ENCODE data around the gene CHD1L. TPM values are rescaled to one million over a fixed set of nuclear protein-coding genes. Genes with fewer than 3 reads are reported as not detected.

The CHD1L gene
- total and polyA plus RNA-seq, 7 experiments from 2014 or later, result 19.3 to 53.9 (median 30.4) TPM

DNA sequence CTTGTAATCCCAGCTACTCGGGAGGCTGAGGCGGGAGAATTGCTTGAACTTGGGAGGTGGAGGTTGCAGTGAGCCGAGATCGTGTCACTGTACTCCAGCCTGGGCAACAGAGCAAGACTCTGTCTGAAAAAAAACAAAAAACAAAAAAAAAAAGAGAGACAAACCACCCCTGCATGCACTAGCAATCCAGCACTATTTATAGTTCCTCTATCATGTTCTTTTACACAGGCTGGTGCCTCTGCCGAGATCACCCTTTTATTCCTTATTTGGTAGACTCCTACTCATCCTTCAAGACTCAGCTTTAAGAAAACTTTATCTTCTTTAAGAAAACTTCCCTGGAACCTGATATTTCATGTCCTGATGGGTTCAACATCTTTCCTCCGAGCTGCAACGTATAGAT, 28.2 kb upstream of the CHD1L start:
- peaks cover 0 to 11% (median 5%) of the 10 kb centered on the region in 5 donors for H3K36me3 Mint-ChIP-seq
- no peaks in the 10 kb centered on the region for H3K36me3 ChIP-seq (ENCODE audit: control insufficient read depth in 2 of 3, insufficient read depth in 3 of 3, low read length in 3 of 3)
- DNase-seq (no peak), ATAC-seq (no peak)
- no peaks in the 10 kb centered on the region for H3K9me3 Mint-ChIP-seq
- ChIA-PET CTCF (no interaction called here), POLR2A (no interaction called here)
- intact Hi-C loops (cut with micrococcal nuclease), result no loop called here
- no peak overlapping the region for H3K27ac Mint-ChIP-seq
- no peaks in the 10 kb centered on the region for H3K4me1 ChIP-seq (ENCODE audit: control insufficient read depth in 2 of 2, insufficient read depth in 2 of 2, low read length in 2 of 2)
- H3K4me3 Mint-ChIP-seq, result no peak overlapping the region
- H3K27me3 ChIP-seq (ENCODE audit: control insufficient read depth in 2 of 2, insufficient read depth in 2 of 2, low read length in 2 of 2), result no peaks in the 10 kb centered on the region
- no peak overlapping the region for H3K4me3 ChIP-seq (ENCODE audit: low read length)
- H3K27ac ChIP-seq (ENCODE audit: low read depth, low read length), result no peak overlapping the region
- H3K9me3 ChIP-seq (ENCODE audit: control insufficient read depth in 2 of 3, low read length in 3 of 3), result no peaks in the 10 kb centered on the region
- peaks cover 0 to 24% (median 0%) of the 10 kb centered on the region in 5 donors for H3K27me3 Mint-ChIP-seq
- peaks cover 0 to 4% (median 0%) of the 10 kb centered on the region in 7 donors for H3K4me1 Mint-ChIP-seq

DNA sequence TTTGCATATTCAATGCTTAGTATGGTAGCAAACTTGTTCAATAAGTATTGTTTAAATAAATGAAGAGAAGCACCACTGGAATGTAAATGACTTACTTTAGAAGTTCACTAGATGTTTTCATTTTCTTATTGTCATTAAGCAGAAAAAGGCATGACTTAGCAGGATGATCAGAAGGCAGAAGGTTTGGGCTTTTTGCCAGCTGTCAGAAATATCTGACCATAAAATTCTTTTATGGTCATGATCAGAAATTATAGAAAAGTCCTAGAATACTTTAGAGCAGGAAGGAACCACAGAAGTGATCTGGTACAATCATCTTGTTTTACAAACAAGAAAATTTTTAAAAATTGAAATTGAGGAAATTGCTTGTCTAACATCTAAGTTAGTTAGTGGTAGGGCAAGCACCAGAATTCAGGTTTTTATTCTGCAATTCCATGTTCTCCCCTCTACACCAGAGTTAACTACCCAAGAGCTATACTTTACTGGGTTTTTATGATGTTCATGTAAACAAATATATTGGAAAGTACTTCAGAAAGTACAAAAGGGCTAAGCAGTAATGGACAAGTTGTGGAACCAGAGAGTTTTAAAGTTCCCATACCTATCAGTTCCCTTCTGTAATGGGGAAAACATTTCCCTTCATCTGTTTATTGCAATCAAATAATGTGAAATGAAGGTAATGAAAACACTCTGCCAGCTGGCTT, 27.5 kb upstream of the CHD1L start:
- H3K27ac Mint-ChIP-seq, result no peak overlapping the region
- Histone ChIP-seq H3K9me3 (ENCODE audit: control insufficient read depth in 2 of 3, low read length in 3 of 3) (no peaks in the 10 kb centered on the region), H3K27ac (ENCODE audit: low read depth, low read length) (no peak overlapping the region), H3K4me1 (ENCODE audit: control insufficient read depth in 2 of 2, insufficient read depth in 2 of 2, low read length in 2 of 2) (no peaks in the 10 kb centered on the region), H3K27me3 (ENCODE audit: control insufficient read depth in 2 of 2, insufficient read depth in 2 of 2, low read length in 2 of 2) (no peaks in the 10 kb centered on the region), H3K36me3 (ENCODE audit: control insufficient read depth in 2 of 3, insufficient read depth in 3 of 3, low read length in 3 of 3) (no peaks in the 10 kb centered on the region), H3K4me3 (ENCODE audit: low read length) (no peak overlapping the region)
- no peak for DNase-seq
- POLR2A ChIA-PET, result no interaction called here
- intact Hi-C loops (cut with micrococcal nuclease), result no loop called here
- no peak overlapping the region for H3K4me3 Mint-ChIP-seq
- ATAC-seq, result no peak
- CTCF ChIA-PET, result no interaction called here
- H3K36me3 Mint-ChIP-seq, result peaks cover 0 to 5% (median 0%) of the 10 kb centered on the region in 5 donors
- H3K27me3 Mint-ChIP-seq, result peaks cover 0 to 24% (median 0%) of the 10 kb centered on the region in 5 donors
- H3K4me1 Mint-ChIP-seq, result peaks cover 0 to 4% (median 0%) of the 10 kb centered on the region in 7 donors
- H3K9me3 Mint-ChIP-seq, result no peaks in the 10 kb centered on the region

GRCh38 chr1:147215540-147215916, 27.0 kb upstream of the CHD1L start:
- Mint-ChIP-seq H3K4me3 (no peak overlapping the region), H3K27ac (no peak overlapping the region), H3K4me1 (peaks cover 0 to 4% (median 0%) of the 10 kb centered on the region in 7 donors), H3K9me3 (no peaks in the 10 kb centered on the region), H3K36me3 (peaks cover 0 to 5% (median 0%) of the 10 kb centered on the region in 5 donors), H3K27me3 (peaks cover 0 to 24% (median 0%) of the 10 kb centered on the region in 5 donors)
- POLR2A ChIA-PET, result no interaction called here
- Histone ChIP-seq H3K4me3 (ENCODE audit: low read length) (no peak overlapping the region), H3K36me3 (ENCODE audit: control insufficient read depth in 2 of 3, insufficient read depth in 3 of 3, low read length in 3 of 3) (no peaks in the 10 kb centered on the region), H3K27me3 (ENCODE audit: control insufficient read depth in 2 of 2, insufficient read depth in 2 of 2, low read length in 2 of 2) (no peaks in the 10 kb centered on the region), H3K27ac (ENCODE audit: low read depth, low read length) (no peak overlapping the region), H3K4me1 (ENCODE audit: control insufficient read depth in 2 of 2, insufficient read depth in 2 of 2, low read length in 2 of 2) (no peaks in the 10 kb centered on the region), H3K9me3 (ENCODE audit: control insufficient read depth in 2 of 3, low read length in 3 of 3) (no peaks in the 10 kb centered on the region)
- intact Hi-C loops (cut with micrococcal nuclease), result no loop called here
- DNase-seq, result no peak
- ATAC-seq, result no peak
- CTCF ChIA-PET, result no interaction called here

DNA sequence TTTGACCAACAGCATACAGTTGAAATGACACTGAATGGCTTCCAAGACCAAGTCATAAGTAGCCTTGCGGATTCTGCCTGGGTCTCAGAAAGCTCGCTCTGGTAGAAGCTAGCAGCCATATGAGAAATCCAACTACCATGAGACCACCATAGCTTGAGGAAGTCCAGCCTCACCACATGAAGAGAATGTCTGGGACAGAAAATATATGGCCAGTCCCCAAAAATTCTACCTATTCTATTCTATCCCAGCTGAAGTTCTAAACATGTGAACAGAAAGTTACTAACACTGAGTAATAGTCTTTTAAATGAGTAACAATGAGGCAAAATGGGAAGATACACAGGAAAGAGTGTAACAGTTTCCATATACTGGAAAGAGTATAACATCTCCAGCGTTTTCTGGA, 26.4 kb upstream of the CHD1L start:
- Histone ChIP-seq H3K27me3 (ENCODE audit: control insufficient read depth in 2 of 2, insufficient read depth in 2 of 2, low read length in 2 of 2) (no peaks in the 10 kb centered on the region), H3K9me3 (ENCODE audit: control insufficient read depth in 2 of 3, low read length in 3 of 3) (no peaks in the 10 kb centered on the region), H3K36me3 (ENCODE audit: control insufficient read depth in 2 of 3, insufficient read depth in 3 of 3, low read length in 3 of 3) (no peaks in the 10 kb centered on the region), H3K27ac (ENCODE audit: low read depth, low read length) (no peak overlapping the region), H3K4me3 (ENCODE audit: low read length) (no peak overlapping the region), H3K4me1 (ENCODE audit: control insufficient read depth in 2 of 2, insufficient read depth in 2 of 2, low read length in 2 of 2) (no peaks in the 10 kb centered on the region)
- Mint-ChIP-seq H3K27ac (no peak overlapping the region), H3K9me3 (no peaks in the 10 kb centered on the region), H3K4me1 (peaks cover 0 to 4% (median 0%) of the 10 kb centered on the region in 7 donors), H3K27me3 (peaks cover 0 to 24% (median 0%) of the 10 kb centered on the region in 5 donors), H3K4me3 (no peak overlapping the region), H3K36me3 (peaks cover 0 to 5% (median 0%) of the 10 kb centered on the region in 5 donors)
- ATAC-seq (no peak), DNase-seq (no peak)
- intact Hi-C loops (cut with micrococcal nuclease), result no loop called here
- ChIA-PET POLR2A (no interaction called here), CTCF (no interaction called here)

DNA sequence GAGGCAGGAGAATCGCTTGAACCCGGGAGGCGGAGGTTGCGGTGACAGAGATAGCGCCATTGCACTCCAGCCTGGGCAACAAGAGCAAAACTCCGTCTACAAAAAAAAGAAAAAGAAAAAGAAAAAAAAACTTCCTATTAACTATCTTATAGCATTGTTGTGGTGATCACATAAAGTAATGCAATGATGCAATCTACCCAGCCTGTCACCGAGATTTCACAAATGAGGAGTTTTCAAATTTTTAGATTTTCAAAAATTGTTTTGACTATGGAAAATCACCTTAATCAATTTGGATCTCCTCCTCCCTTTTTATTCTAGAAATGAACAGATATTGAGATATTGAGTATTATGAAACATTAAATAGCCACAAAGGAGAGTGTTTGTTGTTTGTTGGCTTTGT, 25.3 kb upstream of the CHD1L start:
- no peak overlapping the region for H3K27ac Mint-ChIP-seq
- POLR2A ChIA-PET, result no interaction called here
- ATAC-seq, result no peak
- Histone ChIP-seq H3K27ac (ENCODE audit: low read depth, low read length) (no peak overlapping the region), H3K36me3 (ENCODE audit: control insufficient read depth in 2 of 3, insufficient read depth in 3 of 3, low read length in 3 of 3) (no peaks in the 10 kb centered on the region), H3K4me3 (ENCODE audit: low read length) (no peak overlapping the region), H3K27me3 (ENCODE audit: control insufficient read depth in 2 of 2, insufficient read depth in 2 of 2, low read length in 2 of 2) (no peaks in the 10 kb centered on the region), H3K4me1 (ENCODE audit: control insufficient read depth in 2 of 2, insufficient read depth in 2 of 2, low read length in 2 of 2) (no peaks in the 10 kb centered on the region), H3K9me3 (ENCODE audit: control insufficient read depth in 2 of 3, low read length in 3 of 3) (no peaks in the 10 kb centered on the region)
- DNase-seq, result no peak
- intact Hi-C loops (cut with micrococcal nuclease), result no loop called here
- peaks cover 0 to 24% (median 0%) of the 10 kb centered on the region in 5 donors for H3K27me3 Mint-ChIP-seq
- no peak overlapping the region for H3K4me3 Mint-ChIP-seq
- no peaks in the 10 kb centered on the region for H3K9me3 Mint-ChIP-seq
- CTCF ChIA-PET, result no interaction called here
- peaks cover 0 to 5% (median 0%) of the 10 kb centered on the region in 5 donors for H3K36me3 Mint-ChIP-seq
- peaks cover 0 to 4% (median 0%) of the 10 kb centered on the region in 7 donors for H3K4me1 Mint-ChIP-seq

DNA sequence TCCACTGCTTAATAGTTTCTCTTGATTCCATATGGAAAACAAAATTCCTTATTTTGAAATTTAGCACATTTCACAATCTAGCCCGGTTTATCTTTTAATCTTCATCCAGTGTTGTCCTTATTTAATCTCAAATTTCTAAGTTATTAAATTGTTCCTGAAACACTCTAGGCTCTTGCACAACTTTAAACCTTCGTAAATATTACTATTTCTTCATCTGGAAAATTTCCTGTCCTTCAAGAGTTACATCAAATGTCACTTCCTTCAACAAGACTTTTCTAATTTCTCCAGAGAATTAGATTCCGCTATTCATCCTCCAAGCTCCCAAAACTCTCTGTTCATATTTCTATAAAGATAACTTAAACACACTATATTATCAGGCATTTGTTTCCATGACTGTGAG, 23.9 kb upstream of the CHD1L start:
- ATAC-seq (no peak), DNase-seq (no peak)
- ChIA-PET CTCF (no interaction called here), POLR2A (no interaction called here)
- H3K27ac ChIP-seq (ENCODE audit: low read depth, low read length), result no peak overlapping the region
- H3K27me3 Mint-ChIP-seq, result peaks cover 0 to 19% (median 0%) of the 10 kb centered on the region in 5 donors
- no peaks in the 10 kb centered on the region for H3K27me3 ChIP-seq (ENCODE audit: control insufficient read depth in 2 of 2, insufficient read depth in 2 of 2, low read length in 2 of 2)
- H3K4me1 ChIP-seq (ENCODE audit: control insufficient read depth in 2 of 2, insufficient read depth in 2 of 2, low read length in 2 of 2), result no peaks in the 10 kb centered on the region
- H3K4me1 Mint-ChIP-seq, result peaks cover 0 to 4% (median 2%) of the 10 kb centered on the region in 7 donors
- H3K9me3 ChIP-seq (ENCODE audit: control insufficient read depth in 2 of 3, low read length in 3 of 3), result no peaks in the 10 kb centered on the region
- no peak overlapping the region for H3K4me3 ChIP-seq (ENCODE audit: low read length)
- H3K36me3 Mint-ChIP-seq, result no peaks in the 10 kb centered on the region
- no peaks in the 10 kb centered on the region for H3K9me3 Mint-ChIP-seq
- H3K27ac Mint-ChIP-seq, result no peak overlapping the region
- H3K4me3 Mint-ChIP-seq, result no peak overlapping the region
- no peaks in the 10 kb centered on the region for H3K36me3 ChIP-seq (ENCODE audit: control insufficient read depth in 2 of 3, insufficient read depth in 3 of 3, low read length in 3 of 3)
- intact Hi-C loops (cut with micrococcal nuclease), result no loop called here
